HK-2 (cell line): ENCODE measurements around the gene SLC25A29.

Source experiments
- DNase-seq: peaks from one replicate; pipeline ENCODE4 v3.0.0-alpha.2; 2018; ENCODE audit not compliant: unreplicated experiment

The SLC25A29 gene

GRCh38 chr14:100332071-100332639, 25.9 kb upstream of the SLC25A29 start:
- no peak for DNase-seq

- no peak for DNase-seq
Measured at GRCh38 chr14:100330388-100330931, 24.2 kb upstream of the SLC25A29 start.

GRCh38 chr14:100330007-100330344, 23.7 kb upstream of the SLC25A29 start:
- no peak for DNase-seq

- DNase-seq = no peak
Measured at GRCh38 chr14:100329233-100330006, 23.2 kb upstream of the SLC25A29 start.

GRCh38 chr14:100328495-100329163, 22.4 kb upstream of the SLC25A29 start:
- DNase-seq = no peak

- no peak for DNase-seq
Measured at GRCh38 chr14:100327128-100327527, 20.9 kb upstream of the SLC25A29 start.

- no peak for DNase-seq
Measured at GRCh38 chr14:100325958-100326357, 19.7 kb upstream of the SLC25A29 start.

GRCh38 chr14:100325231-100325632, 19.0 kb upstream of the SLC25A29 start:
- no peak for DNase-seq

- no peak for DNase-seq
Measured at GRCh38 chr14:100323942-100324307, 17.7 kb upstream of the SLC25A29 start.

- no peak for DNase-seq
Measured at GRCh38 chr14:100323121-100323941, 17.1 kb upstream of the SLC25A29 start, which contains the start of gene SLC25A47. Gene SLC25A47 (plus strand): TSS chr14:100323339. CDS start chr14:100323415, 76 bp downstream.

- DNase-seq = no peak
Measured at GRCh38 chr14:100322138-100322957, 16.1 kb upstream of the SLC25A29 start.

GRCh38 chr14:100321473-100322137, 15.4 kb upstream of the SLC25A29 start:
- no peak for DNase-seq

- no peak for DNase-seq
Measured at GRCh38 chr14:100320157-100320856, 14.1 kb upstream of the SLC25A29 start.

GRCh38 chr14:100317912-100318808, 11.9 kb upstream of the SLC25A29 start:
- no peak for DNase-seq

GRCh38 chr14:100317389-100317788, 11.1 kb upstream of the SLC25A29 start:
- no peak for DNase-seq

GRCh38 chr14:100314724-100315123, 8.5 kb upstream of the SLC25A29 start:
- no peak for DNase-seq

- no peak for DNase-seq
Measured at GRCh38 chr14:100313464-100314230, 7.4 kb upstream of the SLC25A29 start.

- no peak for DNase-seq
Measured at GRCh38 chr14:100312877-100313400, 6.7 kb upstream of the SLC25A29 start.
